MM.1S (cell line): ENCODE measurements around the gene LINGO1.

ENCODE experiments used
- CTCF ChIP-seq: fragments of 300-600 bp; sonication (generic); IDR thresholded peaks from 2 replicates; pipeline ENCODE4 v1.5.1; 2016; ENCODE audit warnings: antibody characterized with exemption, low read length, mixed read lengths
- EZH2 ChIP-seq: fragments of 300-600 bp; sonication (generic); optimal IDR thresholded peaks from 2 replicates; pipeline ENCODE3; 2017; ENCODE audit warnings: low read depth, mild to moderate bottlenecking, antibody characterized with exemption, low read length, mixed read lengths

- no peak for TF ChIP-seq CTCF
- no peak for TF ChIP-seq EZH2
Measured at GRCh38 chr15:77658304-77658703, 25.6 kb upstream of the LINGO1 start.
